ENCODE measurements around the gene NECAP2.

DNA sequence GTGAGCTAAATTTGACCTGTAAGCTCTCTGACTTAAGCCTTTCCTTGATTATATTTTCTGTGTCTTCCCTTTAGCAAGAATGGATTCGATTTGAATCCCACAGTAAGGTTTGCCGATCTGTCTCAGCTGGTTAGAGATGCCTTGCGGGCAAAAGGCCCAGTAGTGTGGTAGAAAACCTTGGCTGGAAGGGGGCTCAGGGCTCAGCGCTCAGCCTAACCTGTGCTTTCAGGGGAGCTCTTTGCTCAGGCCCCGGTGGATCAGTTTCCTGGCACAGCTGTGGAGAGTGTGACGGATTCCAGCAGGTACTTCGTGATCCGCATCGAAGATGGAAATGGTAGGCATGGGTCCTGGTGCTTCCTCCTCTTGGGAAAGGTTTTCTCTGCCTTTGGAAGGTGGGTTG, 7.1 kb downstream of the NECAP2 start:
- TF ChIP-seq CTCF (IDR thresholded peaks at IDR 0.05 in 8 of 11, conservative IDR thresholded peaks at IDR 0.05 in 3 of 11) (no peak), POLR2AphosphoS5 (IDR thresholded peaks at IDR 0.05) (no peak)
